Ecto neural progenitor cell (in vitro differentiated cells): ENCODE data around the gene PSTPIP1.
"Not testable (repeated sequence)": the region's sequence is repeated elsewhere in the genome, so short reads cannot be mapped to it uniquely, and the experiment has no call there.

Experiments used
- DNase-seq: peaks from one replicate; pipeline ENCODE4 v3.0.0-alpha.2; 2018; ENCODE audit warnings: low spot score

The PSTPIP1 gene

GRCh38 chr15:76994971-76995945, at the start of gene PSTPIP1:
PSTPIP1 (plus strand) TSS chr15:76995126; CDS start chr15:76995574, 448 bp downstream.
- no peak for DNase-seq

GRCh38 chr15:76945494-76946093, 49.3 kb upstream of the PSTPIP1 start:
- no peak for DNase-seq

- no peak for DNase-seq
These were observed 47.5 kb upstream of the PSTPIP1 start for GRCh38 chr15:76947454-76947853.

- no peak for DNase-seq
These were observed 43.7 kb upstream of the PSTPIP1 start for GRCh38 chr15:76951220-76951619.

- no peak for DNase-seq
These were observed 41.0 kb upstream of the PSTPIP1 start for GRCh38 chr15:76953913-76954312.

GRCh38 chr15:76954744-76955143, 40.2 kb upstream of the PSTPIP1 start:
- DNase-seq, result no peak

GRCh38 chr15:76961268-76962011, 33.5 kb upstream of the PSTPIP1 start:
- DNase-seq, result no peak

GRCh38 chr15:76962337-76963013, 32.5 kb upstream of the PSTPIP1 start:
- no peak for DNase-seq

GRCh38 chr15:76963596-76963995, 31.3 kb upstream of the PSTPIP1 start:
- DNase-seq, result no peak

GRCh38 chr15:76964157-76964556, 30.8 kb upstream of the PSTPIP1 start:
- DNase-seq, result no peak

GRCh38 chr15:76966051-76966450, 28.9 kb upstream of the PSTPIP1 start:
- DNase-seq, result not testable (repeated sequence)

GRCh38 chr15:76967067-76967466, 27.9 kb upstream of the PSTPIP1 start:
- DNase-seq, result no peak

- DNase-seq, result no peak
These were observed 26.6 kb upstream of the PSTPIP1 start for GRCh38 chr15:76968306-76968705.

GRCh38 chr15:76972389-76973361, 22.3 kb upstream of the PSTPIP1 start:
- DNase-seq, result no peak

GRCh38 chr15:76973362-76973743, 21.6 kb upstream of the PSTPIP1 start:
- DNase-seq, result peak; percentile 82

- DNase-seq, result no peak
These were observed 21.0 kb upstream of the PSTPIP1 start for GRCh38 chr15:76973906-76974305.

GRCh38 chr15:76974456-76975036, 20.4 kb upstream of the PSTPIP1 start:
- no peak for DNase-seq

GRCh38 chr15:76976141-76976540, 18.8 kb upstream of the PSTPIP1 start:
- DNase-seq, result no peak

GRCh38 chr15:76976572-76977270, 18.2 kb upstream of the PSTPIP1 start:
- DNase-seq, result no peak
